T-helper 1 cell (primary cell): ENCODE results near the gene HMGXB3.
A peak's percentile ranks its signal among the peaks of the same experiment; 100 is the strongest.

Experiments
- DNase-seq, 5 donors: peaks; one replicate each; pipeline ENCODE4 v3.0.0-alpha.2; 2012 to 2020
- total RNA-seq, 4 donors: gene quantifications; one replicate each; lab custom pipeline; 2026; lab: John Stamatoyannopoulos, UW

Gene HMGXB3, protein sequence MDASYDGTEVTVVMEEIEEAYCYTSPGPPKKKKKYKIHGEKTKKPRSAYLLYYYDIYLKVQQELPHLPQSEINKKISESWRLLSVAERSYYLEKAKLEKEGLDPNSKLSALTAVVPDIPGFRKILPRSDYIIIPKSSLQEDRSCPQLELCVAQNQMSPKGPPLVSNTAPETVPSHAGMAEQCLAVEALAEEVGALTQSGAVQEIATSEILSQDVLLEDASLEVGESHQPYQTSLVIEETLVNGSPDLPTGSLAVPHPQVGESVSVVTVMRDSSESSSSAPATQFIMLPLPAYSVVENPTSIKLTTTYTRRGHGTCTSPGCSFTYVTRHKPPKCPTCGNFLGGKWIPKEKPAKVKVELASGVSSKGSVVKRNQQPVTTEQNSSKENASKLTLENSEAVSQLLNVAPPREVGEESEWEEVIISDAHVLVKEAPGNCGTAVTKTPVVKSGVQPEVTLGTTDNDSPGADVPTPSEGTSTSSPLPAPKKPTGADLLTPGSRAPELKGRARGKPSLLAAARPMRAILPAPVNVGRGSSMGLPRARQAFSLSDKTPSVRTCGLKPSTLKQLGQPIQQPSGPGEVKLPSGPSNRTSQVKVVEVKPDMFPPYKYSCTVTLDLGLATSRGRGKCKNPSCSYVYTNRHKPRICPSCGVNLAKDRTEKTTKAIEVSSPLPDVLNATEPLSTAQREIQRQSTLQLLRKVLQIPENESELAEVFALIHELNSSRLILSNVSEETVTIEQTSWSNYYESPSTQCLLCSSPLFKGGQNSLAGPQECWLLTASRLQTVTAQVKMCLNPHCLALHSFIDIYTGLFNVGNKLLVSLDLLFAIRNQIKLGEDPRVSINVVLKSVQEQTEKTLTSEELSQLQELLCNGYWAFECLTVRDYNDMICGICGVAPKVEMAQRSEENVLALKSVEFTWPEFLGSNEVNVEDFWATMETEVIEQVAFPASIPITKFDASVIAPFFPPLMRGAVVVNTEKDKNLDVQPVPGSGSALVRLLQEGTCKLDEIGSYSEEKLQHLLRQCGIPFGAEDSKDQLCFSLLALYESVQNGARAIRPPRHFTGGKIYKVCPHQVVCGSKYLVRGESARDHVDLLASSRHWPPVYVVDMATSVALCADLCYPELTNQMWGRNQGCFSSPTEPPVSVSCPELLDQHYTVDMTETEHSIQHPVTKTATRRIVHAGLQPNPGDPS (N-terminal part only)
- 60.9 to 84.1 (median 73.0) reads per million in 4 donors for total RNA-seq

GRCh38 chr5:150000256-150000989, at the start of gene HMGXB3, which contains the start of gene TIGD6:
Gene HMGXB3, plus strand, starts transcription at chr5:150000739. Its CDS starts 4,114 bp downstream, at chr5:150004853.
Gene TIGD6, minus strand, starts transcription at chr5:150000654. Its CDS starts 4,306 bp downstream, at chr5:149996348.
- DNase-seq: peak; percentile 66 to 93 (median 74)

DNA sequence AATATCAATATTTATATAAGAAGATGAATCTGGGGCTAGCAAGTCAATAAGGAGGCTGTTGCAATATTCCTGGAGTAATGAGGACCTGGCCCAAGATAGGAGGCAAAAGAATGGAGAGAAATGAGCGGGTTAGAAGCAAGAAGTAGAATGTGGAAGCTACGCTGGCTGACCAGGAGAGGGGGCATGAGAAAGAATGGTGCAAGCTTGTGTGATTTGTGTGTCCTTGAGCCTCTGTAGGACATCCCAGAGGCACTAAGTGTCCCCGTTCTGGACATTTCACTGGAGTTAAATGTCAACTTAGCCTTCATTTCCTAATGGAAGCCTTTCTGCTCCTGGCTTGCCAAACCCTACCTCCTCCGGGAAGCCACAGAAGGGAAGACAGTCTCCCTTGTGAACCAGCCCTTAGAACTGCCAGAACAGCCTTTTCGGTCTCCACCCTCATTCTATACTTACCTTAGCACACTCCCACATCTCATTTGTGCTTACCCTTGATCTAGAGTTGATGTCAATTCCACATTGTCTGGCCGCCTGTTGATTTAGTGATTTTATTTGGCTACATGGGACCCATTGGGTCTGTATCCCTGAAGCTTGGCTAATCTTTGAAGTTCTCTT, 49.3 kb upstream of the HMGXB3 start:
- no peak for DNase-seq

- DNase-seq: no peak
These were observed 47.0 kb upstream of the HMGXB3 start for GRCh38 chr5:149953436-149954121.

DNA sequence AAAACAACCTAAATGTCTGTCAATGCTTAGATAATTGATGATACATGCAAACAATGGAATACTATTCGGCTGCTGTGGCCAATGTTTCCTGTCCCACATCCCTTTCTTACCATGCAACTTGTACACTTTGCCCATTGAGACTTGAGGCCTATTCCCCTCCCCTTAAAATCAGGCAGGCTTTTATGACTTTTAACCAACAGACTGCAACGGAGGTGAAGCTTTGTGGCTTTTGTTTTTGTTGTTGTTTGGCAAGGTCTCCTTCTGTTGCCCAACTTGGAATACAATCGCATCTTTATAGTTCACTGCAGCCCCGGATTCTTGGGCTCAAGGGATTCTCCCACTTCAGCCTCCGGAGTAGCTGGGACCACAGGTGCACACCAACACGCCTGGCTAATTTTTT, 45.7 kb upstream of the HMGXB3 start:
- DNase-seq: no peak

- no peak for DNase-seq
These were observed 43.9 kb upstream of the HMGXB3 start for GRCh38 chr5:149956685-149957084.

GRCh38 chr5:149957855-149958254, 42.7 kb upstream of the HMGXB3 start:
- no peak for DNase-seq

DNA sequence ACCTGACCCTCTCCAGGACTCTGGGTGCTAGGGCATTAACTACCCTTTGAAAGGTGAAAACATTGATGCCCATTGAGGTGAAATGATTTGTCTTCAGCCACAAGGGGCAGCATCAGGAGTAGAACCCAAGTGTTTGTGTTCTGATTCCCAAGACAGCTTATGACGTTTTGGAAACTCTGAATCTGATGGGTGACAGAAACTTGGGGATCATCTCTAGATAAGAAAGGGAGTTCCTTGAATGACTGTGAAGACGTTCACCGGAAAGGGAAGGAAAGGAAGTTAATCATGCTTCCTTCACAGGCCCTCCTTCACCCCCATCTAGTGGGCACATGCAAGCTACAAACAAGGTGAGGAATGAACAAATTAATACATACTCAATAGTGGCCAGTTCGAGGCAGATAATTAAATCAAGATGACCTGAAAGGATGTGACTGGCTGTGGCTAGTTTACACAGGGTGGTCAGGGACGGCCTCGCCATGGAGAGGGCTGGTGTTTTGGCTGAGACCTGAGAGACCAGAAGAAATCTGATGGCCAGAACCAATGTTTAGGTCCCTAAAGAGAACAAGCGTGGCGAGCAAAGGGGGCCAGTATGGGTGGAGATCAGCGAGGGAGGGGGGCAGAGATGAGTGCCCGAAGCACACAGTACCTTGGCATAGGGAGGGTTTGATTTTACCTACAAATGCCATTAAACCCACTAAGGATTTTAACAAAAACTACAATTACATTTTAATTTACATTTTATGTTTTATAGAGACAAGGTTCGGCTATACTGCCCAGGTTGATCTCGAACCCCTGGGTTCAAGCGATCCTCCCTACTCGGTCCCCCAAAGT, 40.9 kb upstream of the HMGXB3 start:
- peak in 4 of 5 donors; percentile 10 to 82 (median 11) for DNase-seq

- DNase-seq: peak; percentile 88 to 97 (median 91)
These were observed 40.0 kb upstream of the HMGXB3 start, which contains the start of gene SLC26A2 for GRCh38 chr5:149960272-149961185. Gene SLC26A2, plus strand, starts transcription at chr5:149960758. Its CDS starts 16,895 bp downstream, at chr5:149977653.

- DNase-seq: no peak
These were observed 39.3 kb upstream of the HMGXB3 start for GRCh38 chr5:149961186-149961685.

- DNase-seq: peak in 1 of 5 donors; percentile 7
These were observed 38.6 kb upstream of the HMGXB3 start for GRCh38 chr5:149961957-149962409.

GRCh38 chr5:149962601-149963300, 37.8 kb upstream of the HMGXB3 start:
- DNase-seq: no peak

GRCh38 chr5:149963729-149964128, 36.8 kb upstream of the HMGXB3 start:
- DNase-seq: no peak

GRCh38 chr5:149966946-149967345, 33.6 kb upstream of the HMGXB3 start:
- DNase-seq: no peak

GRCh38 chr5:149969181-149969930, 31.2 kb upstream of the HMGXB3 start:
- DNase-seq: no peak

DNA sequence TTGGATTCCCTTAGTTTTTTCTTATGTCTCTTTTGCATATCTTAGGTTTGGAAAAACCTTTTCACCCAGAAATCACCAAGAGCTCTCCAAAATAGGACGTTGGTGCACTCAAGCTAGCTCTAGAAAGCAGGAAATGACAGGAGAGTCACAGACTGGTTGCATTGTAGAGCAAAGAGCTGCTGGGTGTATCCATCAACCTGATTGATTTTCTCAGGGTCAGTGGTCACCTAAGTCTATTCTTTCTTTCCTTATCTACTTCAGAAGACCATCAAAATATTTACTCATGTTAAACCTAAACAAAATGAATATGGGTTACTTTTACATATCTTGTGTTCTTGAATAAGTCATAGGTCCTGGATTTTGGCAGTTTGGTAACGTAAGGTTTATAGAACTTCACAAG, 25.1 kb upstream of the HMGXB3 start:
- DNase-seq: no peak

GRCh38 chr5:149979896-149980295, 20.6 kb upstream of the HMGXB3 start:
- no peak for DNase-seq

GRCh38 chr5:149981206-149981605, 19.3 kb upstream of the HMGXB3 start:
- DNase-seq: no peak
